ENCODE data around the gene LRRC27. TPM values are rescaled to one million over a fixed set of nuclear protein-coding genes. Genes with fewer than 3 reads are reported as not detected.

Gene LRRC27
- polyA plus RNA-seq, 1 experiment = 9.2 TPM

DNA sequence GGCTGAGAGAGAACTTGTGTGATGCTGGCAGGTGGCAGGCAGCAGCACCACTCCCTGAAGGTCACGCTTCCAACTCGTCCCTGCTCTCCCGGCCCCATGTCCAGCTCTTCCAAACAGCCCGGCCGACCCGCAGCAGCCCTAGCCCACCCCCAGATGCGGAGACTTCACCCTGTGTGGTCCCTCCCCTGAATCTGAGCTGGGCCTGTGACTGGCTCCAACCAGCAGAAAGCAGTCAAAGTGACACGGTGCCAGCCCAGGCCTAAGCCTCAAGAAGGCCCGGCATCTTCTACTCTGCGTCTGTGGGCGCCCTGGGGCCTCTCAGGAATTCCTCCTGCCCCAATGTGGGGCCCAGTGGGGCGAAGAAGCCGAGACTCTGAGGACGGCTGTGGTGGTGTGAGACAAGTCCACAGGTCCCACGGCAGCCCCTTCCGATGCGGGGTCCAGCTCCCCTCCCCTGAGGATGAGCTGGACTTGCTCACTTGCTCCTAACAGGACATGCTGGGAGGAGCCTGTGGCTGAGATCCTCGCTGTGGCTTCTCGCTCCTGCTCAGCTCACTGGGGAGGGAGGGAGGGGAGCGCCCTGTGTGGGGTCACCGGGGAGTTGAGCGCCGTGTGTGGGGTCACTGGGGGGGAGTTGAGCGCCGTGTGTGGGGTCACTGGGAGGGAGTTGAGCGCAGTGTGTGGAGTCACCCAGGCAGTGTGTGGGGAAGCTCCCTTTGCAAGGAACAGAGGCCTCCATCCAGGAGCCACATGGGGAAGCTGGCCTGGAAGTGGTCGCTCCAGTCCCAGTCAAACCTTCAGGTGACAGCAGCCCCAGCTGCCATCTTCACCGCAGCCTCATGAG is 33.7 kb upstream of the LRRC27 start:
- H3K9me3 ChIP-seq (ENCODE audit: control insufficient read depth, insufficient read depth, low read length) = peaks cover 6% of the 10 kb centered on the region; the same call in 1 of the 2 replicates
- ChIA-PET CTCF (no interaction called here), POLR2A (no interaction called here)
- no peak for DNase-seq (ENCODE audit: low read depth, low spot score)
- TF ChIP-seq, protein P1, sequence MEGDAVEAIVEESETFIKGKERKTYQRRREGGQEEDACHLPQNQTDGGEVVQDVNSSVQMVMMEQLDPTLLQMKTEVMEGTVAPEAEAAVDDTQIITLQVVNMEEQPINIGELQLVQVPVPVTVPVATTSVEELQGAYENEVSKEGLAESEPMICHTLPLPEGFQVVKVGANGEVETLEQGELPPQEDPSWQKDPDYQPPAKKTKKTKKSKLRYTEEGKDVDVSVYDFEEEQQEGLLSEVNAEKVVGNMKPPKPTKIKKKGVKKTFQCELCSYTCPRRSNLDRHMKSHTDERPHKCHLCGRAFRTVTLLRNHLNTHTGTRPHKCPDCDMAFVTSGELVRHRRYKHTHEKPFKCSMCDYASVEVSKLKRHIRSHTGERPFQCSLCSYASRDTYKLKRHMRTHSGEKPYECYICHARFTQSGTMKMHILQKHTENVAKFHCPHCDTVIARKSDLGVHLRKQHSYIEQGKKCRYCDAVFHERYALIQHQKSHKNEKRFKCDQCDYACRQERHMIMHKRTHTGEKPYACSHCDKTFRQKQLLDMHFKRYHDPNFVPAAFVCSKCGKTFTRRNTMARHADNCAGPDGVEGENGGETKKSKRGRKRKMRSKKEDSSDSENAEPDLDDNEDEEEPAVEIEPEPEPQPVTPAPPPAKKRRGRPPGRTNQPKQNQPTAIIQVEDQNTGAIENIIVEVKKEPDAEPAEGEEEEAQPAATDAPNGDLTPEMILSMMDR (IDR thresholded peaks at IDR 0.05; ENCODE audit: low read depth, low read length) = no peak
- H3K27ac ChIP-seq (ENCODE audit: low read depth, low read length) = no peak overlapping the region
- no peak overlapping the region for H3K4me3 ChIP-seq (ENCODE audit: low read depth, low read length)
- peaks cover 28% of the 10 kb centered on the region for H3K27me3 ChIP-seq (ENCODE audit: control insufficient read depth, insufficient read depth, low read length)

DNA sequence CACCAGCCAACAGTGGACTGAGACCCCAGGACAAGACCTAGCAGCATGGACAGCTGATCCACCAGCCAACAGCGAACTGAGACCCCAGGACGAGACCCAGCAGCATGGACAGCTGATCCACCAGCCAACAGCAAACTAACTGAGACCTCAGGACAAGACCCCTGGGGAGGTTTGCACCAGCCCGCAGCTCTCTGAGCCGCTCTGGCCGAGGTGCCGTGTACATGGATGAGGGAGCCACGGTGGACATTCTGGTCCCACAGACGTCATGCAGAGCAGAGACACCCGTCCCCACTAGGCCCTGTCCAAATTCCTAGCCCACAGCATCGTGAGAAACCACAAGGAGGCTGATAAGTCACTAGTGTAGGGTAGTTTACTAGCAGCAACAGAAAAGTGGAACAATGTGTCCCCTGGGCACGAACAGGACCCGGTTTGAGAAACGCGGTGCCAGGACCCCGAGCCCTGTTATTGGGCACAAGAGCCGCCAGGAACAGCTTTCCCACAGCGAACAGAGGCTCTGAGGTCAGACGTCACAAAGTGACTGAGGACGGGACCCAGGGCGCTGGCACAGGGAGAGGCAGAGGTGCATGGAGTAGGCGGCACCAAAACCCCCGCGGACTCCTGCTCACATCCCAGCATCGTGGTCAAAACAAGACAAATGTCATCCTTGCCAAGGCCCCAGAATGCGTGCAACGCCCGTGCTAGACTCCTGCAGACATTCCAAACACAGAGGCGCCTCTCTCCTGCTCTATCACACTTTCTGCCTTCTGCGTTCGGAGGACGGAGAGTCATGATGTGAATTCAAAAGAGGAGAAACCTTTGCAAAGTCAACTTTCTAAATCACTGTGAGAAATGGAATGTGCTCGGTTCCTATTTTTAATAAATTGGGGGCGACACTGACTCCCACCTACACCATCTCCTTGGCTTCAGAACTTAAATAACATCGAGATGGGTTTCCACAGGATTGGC is 32.3 kb upstream of the LRRC27 start:
- ChIA-PET CTCF (no interaction called here), POLR2A (no interaction called here)
- TF ChIP-seq, protein P1 (IDR thresholded peaks at IDR 0.05; ENCODE audit: low read depth, low read length) = no peak
- no peak overlapping the region for H3K4me3 ChIP-seq (ENCODE audit: low read depth, low read length)
- no peaks in the 10 kb centered on the region; the same call in 1 of the 2 replicates for H3K9me3 ChIP-seq (ENCODE audit: control insufficient read depth, insufficient read depth, low read length)
- no peak for DNase-seq (ENCODE audit: low read depth, low spot score)
- no peak overlapping the region for H3K27ac ChIP-seq (ENCODE audit: low read depth, low read length)
- peaks cover 28% of the 10 kb centered on the region for H3K27me3 ChIP-seq (ENCODE audit: control insufficient read depth, insufficient read depth, low read length)

DNA sequence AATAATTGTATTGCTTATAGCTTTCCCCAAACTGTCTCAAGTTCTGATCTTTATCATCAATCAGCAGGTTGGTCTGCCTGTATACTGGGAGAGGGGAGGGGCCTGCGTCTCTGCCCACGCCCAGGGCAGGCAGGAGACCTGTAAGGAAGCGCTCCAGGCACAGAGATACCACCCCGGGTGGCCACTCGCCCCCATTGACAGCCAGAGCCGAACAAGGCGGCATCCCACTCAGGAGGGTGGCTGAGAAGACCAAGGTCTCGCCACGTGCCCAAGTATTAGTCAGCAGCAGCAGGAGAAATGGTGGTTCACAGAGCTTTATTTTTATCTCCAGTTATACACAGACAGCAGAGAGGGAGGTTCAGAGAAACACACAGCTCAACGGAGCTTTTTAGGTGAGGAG is 31.4 kb upstream of the LRRC27 start:
- no peak for DNase-seq (ENCODE audit: low read depth, low spot score)
- POLR2A ChIA-PET = no interaction called here
- H3K9me3 ChIP-seq (ENCODE audit: control insufficient read depth, insufficient read depth, low read length) = peaks cover 2% of the 10 kb centered on the region
- TF ChIP-seq, protein P1 (IDR thresholded peaks at IDR 0.05; ENCODE audit: low read depth, low read length) = no peak
- H3K27ac ChIP-seq (ENCODE audit: low read depth, low read length) = no peak overlapping the region
- no peak overlapping the region for H3K4me3 ChIP-seq (ENCODE audit: low read depth, low read length)
- CTCF ChIA-PET = no interaction called here
- peaks cover 29% of the 10 kb centered on the region for H3K27me3 ChIP-seq (ENCODE audit: control insufficient read depth, insufficient read depth, low read length)

DNA sequence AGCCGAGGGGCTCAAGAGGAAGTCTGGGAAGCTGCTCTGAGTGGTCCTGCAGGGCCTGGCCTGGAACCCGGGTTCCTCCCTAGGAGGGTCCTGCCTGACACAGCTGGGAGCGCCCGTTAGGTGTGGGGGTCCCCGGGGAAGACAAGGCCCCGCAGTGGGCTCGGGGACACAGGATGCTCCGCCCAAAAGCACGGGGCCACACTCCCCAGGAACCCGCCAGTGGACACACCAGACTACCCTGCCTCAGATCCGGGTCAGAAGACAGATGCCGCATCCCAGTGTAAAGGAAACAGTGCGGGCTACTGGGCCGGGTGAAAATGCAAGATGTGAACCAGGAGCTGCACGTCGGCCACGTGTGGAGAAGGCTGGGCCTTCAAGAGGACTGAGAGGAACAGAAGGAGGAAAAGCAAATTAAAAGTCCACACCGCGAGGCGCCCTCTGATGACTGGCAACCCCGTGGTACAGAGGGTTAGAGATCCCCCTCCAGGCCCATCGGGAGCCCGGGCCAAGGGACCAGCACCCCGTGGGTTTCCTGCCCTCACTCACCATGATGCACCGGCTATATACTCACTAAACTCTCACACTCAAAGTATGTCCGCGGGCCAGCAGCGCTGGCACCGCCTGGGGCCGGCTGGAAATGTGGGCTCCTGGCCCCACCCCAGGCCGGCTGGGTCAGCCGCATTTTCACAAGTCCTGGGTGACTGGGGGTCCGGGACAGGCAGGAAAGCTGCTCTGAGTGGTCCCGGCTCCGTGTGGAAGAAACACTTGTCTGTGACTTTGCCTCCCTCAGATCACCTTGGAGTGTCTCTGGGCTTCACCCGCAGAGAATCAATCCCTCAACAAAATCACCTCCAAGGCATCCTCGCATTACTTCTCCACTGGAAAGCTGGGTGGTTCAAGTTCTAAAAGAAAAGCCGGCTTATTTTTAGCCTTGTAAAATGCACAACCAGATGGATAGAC is 30.3 kb upstream of the LRRC27 start:
- Histone ChIP-seq H3K4me3 (ENCODE audit: low read depth, low read length) (no peak overlapping the region), H3K9me3 (ENCODE audit: control insufficient read depth, insufficient read depth, low read length) (peaks cover 11% of the 10 kb centered on the region), H3K27ac (ENCODE audit: low read depth, low read length) (no peak overlapping the region), H3K27me3 (ENCODE audit: control insufficient read depth, insufficient read depth, low read length) (peaks cover 36% of the 10 kb centered on the region)
- TF ChIP-seq, protein P1 (IDR thresholded peaks at IDR 0.05; ENCODE audit: low read depth, low read length) = no peak
- ChIA-PET CTCF (no interaction called here), POLR2A (no interaction called here)
- DNase-seq (ENCODE audit: low read depth, low spot score) = no peak
